ENCODE results near the gene RNF135.

DNA sequence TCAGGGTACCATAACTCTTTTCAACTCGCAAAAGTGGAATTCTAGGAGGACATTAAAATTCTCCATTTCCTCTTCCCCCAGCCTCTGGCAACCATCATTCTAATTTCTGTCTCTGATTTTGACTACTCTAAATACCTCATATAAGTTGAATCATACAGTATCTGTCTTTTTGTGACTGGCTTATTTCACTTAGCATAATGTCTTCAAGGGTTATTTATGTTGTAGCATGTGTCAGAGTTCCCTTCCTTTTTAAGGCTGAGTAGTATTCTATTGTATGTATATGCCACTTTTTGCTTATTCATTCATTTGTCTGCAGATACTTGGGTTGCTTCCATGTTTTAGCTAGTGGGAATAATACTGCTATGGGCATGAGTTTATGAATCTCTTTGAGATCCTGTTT, 12.0 kb downstream of the RNF135 start:
- TF ChIP-seq POLR2A (IDR thresholded peaks at IDR 0.05; ENCODE audit: low read depth, low read length) (no peak), TAF1 (IDR thresholded peaks at IDR 0.05; ENCODE audit: low read depth, low read length) (no peak), POLR2AphosphoS5 (IDR thresholded peaks at IDR 0.05; ENCODE audit: low read depth, low read length) (no peak), SPI1 (IDR thresholded peaks at IDR 0.05; ENCODE audit: low read depth, low read length) (no peak), PAX5 (IDR thresholded peaks at IDR 0.05; ENCODE audit: insufficient read depth, low read length, severe bottlenecking) (no peak)

Data from GM12891 (cell line).